SW 1271 (cell line): Measurements from ENCODE around the gene SH3PXD2B.
"Not testable (repeated sequence)": the region's sequence is repeated elsewhere in the genome, so short reads cannot be mapped to it uniquely, and the experiment has no call there.

Experiments
- DNase-seq, 2 experiments: peaks; one replicate each; lab custom pipeline; 2025; lab: John Stamatoyannopoulos, UW

SH3PXD2B gene

DNA sequence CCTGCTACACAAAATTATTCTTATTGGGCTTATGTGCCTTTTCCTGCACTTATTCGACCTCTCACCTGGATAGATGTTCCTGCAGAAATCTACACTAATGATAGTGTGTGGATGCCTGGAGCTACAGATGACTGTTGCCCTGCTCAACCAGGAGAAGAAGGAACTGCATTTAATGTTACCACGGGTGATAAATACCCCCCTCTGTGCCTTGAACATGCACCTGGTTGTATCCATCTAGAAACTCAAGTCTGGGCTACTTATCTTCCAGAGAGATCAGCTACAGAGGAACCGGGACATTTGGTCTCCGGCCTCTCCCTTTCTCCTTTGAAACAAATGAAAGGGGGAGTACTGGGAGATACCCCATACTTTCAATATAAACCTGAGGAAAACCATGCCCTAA lies 54.5 kb downstream of the SH3PXD2B start:
- DNase-seq = no peak

DNA sequence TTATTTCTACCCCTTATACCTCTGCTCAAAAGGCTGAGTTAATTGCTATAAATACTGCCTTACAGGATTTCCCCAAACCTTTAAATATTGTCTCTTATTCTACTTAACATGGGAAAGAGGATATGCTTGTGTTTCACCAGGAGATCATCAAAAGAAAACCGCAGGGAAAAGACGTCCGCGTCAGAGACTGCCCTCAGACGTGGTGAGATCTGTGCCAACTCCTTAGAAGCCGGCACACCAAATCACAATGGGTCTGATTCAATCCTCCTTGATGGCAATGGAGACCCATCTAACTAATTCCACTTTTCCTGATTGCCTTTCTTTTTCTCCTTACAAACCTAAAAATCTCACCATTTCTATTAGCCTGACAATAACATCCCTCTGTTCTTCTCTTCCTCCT lies 55.0 kb downstream of the SH3PXD2B start:
- DNase-seq = no peak

- not testable (repeated sequence) for DNase-seq
These were observed 55.7 kb downstream of the SH3PXD2B start for GRCh38 chr5:172398645-172399044.

DNA sequence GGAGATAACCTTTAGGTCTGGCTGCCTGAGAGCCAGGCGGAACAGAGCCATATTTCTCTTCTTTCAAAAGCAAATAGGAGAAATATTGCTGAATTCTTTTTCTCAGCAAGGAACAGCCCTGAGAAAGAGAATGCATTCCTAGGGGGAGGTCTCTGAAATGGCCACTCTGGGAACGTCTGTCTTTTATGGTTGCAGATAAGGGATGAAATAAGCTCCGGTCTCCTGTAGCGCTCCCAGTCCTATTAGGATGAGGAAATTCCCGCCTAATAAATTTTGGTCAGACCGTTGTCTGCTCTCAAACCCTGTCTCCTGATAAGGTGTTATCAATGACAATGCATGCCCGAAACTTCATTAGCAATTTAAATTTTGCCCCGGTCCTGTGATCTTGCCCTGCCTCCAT lies 57.3 kb downstream of the SH3PXD2B start:
- DNase-seq = not testable (repeated sequence)

- no peak for DNase-seq
These were observed 58.1 kb downstream of the SH3PXD2B start for GRCh38 chr5:172396220-172396619.

- no peak for DNase-seq
These were observed 58.8 kb downstream of the SH3PXD2B start for GRCh38 chr5:172395483-172395882.

DNA sequence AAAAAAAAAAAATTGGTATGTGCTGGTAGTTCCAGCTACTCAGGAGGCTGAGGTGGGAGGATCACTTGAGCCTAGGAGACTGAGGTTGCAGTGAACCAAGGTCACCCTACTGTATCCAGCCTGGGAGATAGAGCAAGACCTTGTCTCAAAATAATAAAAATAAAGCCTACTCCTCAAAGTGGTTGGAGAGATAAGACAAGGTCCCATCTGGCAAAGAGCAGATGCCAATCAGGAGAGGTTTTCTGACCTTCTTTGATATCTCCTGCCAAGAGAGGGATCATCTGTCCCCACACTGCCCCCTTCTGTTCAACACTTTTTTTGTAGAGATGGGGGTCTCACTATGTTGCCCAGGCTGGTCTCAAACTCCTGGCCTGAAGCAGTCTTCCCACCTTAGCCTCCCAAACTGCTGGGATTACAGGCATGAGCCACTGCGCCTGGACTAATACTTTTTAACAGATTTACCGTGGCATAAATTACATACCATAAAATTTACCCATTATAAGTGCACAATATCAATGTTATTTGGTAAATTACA lies 64.7 kb downstream of the SH3PXD2B start:
- DNase-seq = no peak

DNA sequence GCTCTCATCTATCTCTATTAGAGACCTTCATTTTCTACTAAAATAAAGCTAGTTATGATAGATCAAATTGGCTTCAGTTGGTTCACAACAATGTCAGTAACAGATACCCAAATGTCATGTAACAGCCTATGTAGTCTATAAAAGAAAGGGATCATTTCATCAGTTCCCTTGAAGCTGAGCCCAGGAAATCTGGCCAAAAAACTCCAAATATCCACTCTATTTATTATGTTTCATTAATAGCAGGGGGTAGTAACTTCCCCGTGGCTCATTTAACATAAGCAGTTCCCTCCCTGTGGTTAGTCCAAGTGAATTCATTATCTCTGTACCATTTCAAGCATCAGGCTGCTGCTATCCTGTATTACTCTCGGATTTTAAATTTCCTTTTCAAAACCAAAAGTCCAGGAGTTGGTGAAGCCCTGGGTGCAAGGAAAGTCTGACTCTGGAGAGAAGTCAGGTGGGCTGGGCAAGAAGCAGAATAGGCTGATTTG lies 66.0 kb downstream of the SH3PXD2B start:
- DNase-seq = no peak

DNA sequence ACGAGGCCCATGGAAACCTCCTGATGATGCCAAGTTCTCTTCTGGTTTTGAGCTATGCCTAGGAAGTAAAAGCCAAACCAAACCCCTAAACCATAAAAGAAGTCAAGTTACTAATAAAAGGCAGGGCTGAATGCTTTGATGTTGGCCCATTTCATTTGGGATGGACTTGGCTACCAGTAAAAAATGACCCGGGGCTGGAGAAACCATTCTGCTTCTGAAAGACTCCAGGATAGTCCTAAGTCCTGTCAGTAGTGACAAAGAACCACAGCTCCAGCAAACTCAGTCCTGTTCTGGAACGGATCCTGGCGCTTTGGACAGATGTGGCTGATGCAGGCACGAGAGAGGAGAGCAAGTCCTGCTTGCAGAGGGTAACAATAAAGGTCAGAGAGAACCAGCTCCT lies 68.6 kb downstream of the SH3PXD2B start:
- no peak for DNase-seq

DNA sequence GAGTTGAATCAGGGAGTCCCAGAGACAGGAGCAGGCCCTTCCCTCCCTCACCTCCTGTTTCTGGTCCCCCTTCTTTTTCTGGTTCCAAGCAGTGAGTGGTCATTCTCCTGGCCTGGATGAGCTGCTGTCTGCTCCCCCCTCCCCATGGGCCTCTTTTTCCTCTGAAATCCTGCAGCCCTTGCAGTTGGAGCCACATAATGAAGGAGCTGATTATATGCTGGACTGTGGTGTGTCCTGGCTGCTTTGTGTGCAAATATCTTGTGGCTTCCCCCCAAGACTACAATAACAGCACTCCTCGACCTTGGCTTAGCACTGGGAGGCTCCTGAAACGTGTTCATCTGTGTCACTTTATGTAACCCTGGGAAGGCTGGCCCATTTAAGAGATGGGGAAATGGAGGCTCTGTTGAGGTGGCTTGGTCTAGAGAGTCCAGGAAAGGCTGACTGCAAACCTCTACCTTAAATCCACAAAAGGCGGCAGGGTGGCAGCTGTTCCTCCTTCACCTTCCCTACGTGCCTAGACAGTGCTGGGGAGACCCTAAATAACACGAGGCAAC lies 69.2 kb downstream of the SH3PXD2B start:
- DNase-seq = no peak

- no peak for DNase-seq
These were observed 71.0 kb downstream of the SH3PXD2B start for GRCh38 chr5:172383191-172383802.

DNA sequence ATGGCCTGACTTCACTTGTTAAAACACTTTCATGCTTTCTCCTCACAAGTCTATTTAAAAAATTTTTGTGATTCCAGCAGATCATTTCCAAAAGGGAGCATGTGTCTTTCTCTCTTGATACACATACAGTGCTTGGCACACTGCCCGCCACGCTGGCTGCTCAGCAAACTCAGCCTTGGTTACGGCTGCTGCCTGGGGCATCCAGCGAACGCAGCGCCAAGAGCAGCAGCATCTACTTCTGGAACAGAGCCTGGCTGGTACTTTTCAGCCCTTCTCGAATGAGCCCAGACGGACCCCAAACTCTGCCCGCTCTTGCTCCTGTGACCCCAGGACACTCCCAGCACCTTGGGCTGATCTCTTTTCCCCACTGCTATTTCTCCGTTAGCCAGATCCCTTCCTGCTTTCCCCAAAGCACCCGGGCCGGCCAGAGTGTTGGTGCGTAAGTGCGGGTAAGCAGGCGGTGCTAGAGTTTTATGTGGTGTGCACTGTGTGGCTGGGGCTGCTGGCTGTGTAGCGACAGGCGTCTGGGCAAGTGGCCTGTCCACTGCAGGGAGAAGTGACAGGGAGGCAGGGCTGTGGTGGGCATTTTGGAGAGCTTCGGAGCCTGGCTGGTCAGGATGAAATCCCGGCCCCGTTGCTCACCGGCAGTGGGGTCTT lies 73.2 kb downstream of the SH3PXD2B start:
- no peak for DNase-seq

- no peak for DNase-seq
These were observed 73.9 kb downstream of the SH3PXD2B start for GRCh38 chr5:172380301-172380986.

- DNase-seq = peak; percentile 23 to 28
These were observed 74.8 kb downstream of the SH3PXD2B start for GRCh38 chr5:172379481-172379880.

DNA sequence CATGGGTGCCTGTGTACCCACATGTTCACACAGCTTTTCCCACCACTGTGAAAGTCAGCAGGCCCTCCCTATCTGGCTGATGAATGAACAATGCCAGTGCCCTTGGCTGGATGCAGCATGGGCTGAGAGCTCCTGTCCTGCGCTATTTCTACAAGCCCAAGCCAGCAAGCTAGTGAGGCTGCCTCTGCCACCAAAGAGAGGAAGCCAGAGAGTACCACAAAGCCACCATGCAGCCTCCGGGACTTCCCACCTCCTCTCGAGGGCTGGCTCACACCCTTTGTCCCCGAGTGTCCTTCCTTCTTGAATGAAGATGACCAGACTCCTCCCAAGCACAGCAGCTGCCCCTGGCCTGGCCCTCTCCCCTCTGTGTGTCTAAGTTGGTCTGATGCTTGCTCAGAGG lies 76.5 kb downstream of the SH3PXD2B start:
- DNase-seq = no peak

GRCh38 chr5:172377438-172377837 lies 76.9 kb downstream of the SH3PXD2B start:
- DNase-seq = no peak

GRCh38 chr5:172374783-172375182 lies 79.5 kb downstream of the SH3PXD2B start:
- DNase-seq = no peak

DNA sequence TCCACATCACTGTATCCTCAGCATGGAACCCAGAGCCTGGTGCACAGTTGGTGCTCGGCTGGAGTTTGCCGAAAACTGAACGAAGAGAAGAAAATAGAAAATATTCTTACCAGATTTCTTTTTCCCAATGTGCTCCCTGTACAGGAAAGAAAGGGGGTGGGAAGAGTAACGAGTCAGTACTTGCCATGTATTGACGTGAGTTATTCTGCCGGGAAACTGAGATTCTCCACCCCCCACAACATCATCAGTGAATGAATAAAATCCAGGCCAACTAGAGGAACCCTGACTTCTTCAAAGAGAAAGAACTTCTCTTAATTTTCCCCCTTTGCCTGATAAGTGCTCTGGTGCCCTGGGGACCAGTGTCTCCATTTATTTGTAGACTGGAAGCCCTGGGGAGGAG lies 80.6 kb downstream of the SH3PXD2B start:
- DNase-seq = no peak

DNA sequence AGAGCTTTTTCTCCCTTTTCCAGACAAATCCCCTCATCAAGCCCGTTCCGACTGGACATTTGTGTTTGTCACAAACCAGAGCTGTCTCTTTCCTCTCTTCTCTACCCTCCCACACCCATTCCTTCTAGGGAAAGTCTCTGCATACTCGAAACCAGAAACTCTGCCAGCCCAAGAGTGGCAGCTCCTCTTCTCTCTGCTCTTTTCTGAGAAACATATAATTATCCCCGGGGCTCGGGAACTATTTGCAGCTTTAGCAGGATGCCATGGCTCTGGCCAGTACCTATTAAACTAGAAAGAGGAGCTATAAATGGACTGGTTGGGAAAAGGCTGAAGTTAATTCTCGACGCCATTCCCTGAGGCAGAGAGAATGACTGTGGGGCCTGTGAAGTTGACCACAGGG lies 82.6 kb downstream of the SH3PXD2B start:
- no peak for DNase-seq

DNA sequence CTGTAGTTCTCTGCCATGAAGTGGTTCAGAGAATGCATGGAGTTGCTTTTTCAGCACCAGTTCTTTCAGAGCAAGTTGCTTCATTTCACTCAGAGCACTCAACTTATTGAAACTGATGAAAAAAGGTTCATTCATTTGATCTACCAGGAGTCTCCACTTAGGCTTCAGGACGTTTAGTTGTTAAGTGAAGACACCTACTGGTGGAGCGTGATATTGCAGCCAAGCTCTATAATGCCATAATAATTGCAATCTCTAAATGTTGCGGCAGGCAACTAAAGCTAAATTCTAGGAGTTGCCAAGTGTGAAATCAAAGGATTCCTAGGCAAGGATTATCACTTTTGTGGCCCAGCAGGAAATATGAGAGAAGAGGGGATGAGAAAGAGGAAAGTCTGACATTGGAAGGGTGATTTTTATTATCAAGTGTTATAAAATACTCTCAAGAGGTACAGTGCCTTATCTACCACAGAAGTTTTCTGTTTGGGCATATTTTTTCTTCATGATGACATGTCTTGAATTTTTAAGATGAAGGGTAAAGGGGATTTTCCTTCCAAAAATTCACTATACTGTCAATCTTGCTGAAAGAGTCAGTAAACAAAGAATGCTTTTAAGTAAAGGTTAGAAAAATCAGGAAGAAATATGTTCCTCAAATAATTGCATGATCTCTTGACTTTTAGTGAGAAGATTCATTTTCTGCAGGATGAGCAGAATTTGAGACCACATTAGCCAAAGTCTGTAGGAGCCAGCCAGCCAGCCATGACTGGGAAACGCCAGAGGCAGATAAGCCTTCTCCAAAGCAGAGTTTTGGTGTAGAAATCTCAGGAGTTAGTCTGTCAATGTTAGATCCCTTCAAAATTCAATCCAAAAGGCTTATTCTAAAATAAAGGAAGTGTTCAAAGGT lies 83.4 kb downstream of the SH3PXD2B start:
- DNase-seq = peak in 1 of 2 experiments; percentile 16

DNA sequence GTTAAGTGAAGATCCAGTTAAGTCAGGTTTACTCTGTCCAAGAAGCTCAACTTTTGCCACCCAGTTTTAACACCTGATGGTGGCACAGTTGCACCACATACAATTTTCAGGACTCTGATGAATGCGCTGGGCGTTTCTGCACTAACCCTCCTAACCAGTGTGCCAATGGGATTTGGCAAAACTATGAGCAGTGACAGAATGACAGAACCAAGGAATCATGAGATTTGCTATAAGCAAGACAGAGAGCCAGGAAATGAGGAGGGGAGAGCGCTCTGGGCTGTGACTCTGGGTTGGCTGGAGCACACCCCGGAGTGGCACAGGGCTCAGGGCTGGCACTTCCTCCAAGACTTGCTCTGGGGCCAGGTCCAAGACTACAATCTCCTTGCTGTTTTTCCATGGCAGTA lies 84.1 kb downstream of the SH3PXD2B start:
- no peak for DNase-seq

DNA sequence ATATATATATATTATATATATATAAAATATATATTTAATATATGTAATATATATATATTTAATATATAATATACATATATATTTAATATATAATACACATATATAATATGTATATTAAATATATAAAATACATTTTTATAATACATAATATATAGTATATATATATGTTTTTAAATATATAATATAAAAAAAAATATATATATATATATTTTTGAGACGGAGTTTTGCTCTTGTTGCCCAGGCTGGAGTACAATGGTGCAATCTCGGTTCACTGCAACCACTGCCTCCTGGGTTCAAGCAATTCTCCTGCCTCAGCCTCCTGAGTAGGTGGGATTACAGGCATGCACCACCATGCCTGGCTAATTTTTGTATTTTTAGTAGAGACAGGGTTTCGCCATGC lies 85.6 kb downstream of the SH3PXD2B start:
- not testable (repeated sequence) for DNase-seq
